HepG2 (cell line): Measurements from ENCODE around the gene TOMM40L. TPM values are rescaled to one million over a fixed set of nuclear protein-coding genes. Genes with fewer than 3 reads are reported as not detected.

Experiments used
- ATAC-seq: fragments of 200-7000 bp; cut with Tn5 transposase; 3 replicates; pipeline ENCODE4 v1.9.1; 2020; ENCODE audit warnings: mild to moderate bottlenecking, moderate library complexity
- BruUV-seq: library from RNA; stranded (reverse); fragments of 400-500 nt; replicated peaks from 2 replicates; lab custom pipeline; 2021; lab: Mats Ljungman, UMichigan
- CTCF ChIA-PET: fragments of 300-600 bp; formaldehyde crosslinking; extraction: SDS; loops from one replicate; lab custom pipeline; 2021; ENCODE audit warnings: low total read pairs, inconsistent platforms, low intra/inter-chr PET ratio; lab: Yijun Ruan, JAX
- POLR2A ChIA-PET: fragments of 350-600 bp; sonication (Branson Sonifier 250); formaldehyde crosslinking; loops from one replicate; lab custom pipeline; 2020; ENCODE audit warnings: antibody characterized with exemption, inconsistent platforms; lab: Yijun Ruan, JAX
- DNase-seq: peaks from one replicate; pipeline ENCODE4 v3.0.0-alpha.2; 2015; ENCODE audit warnings: low spot score
- FAIRE-seq: peaks from 3 replicates; lab custom pipeline; 2011; peaks lifted over from hg19 to GRCh38; lab: Jason Lieb, UNC
- H2AFZ ChIP-seq: one replicate; pipeline ENCODE4 v1.6.1; 2011; ENCODE audit warnings: low read length, inconsistent platforms
- H3K27ac ChIP-seq: fragments of 300-600 bp; 3 replicates; pipeline ENCODE4 v1.8.0; 2011; ENCODE audit warnings: mixed run types, mild to moderate bottlenecking, mixed read lengths, low read length, inconsistent platforms; ENCODE audit not compliant: insufficient read depth; ENCODE audit errors: extremely low read length
- H3K27me3 ChIP-seq, 2 experiments: fragments of 200-600 bp in 1 of 2; 2 replicates in 1 of 2; 3 replicates in 1 of 2; pipeline versions ENCODE4 v1.6.0 to v1.8.0; 2011; ENCODE audit warnings: low read length in 2 of 2, mild to moderate bottlenecking in 2 of 2, moderate library complexity in 2 of 2, inconsistent platforms in 1 of 2; ENCODE audit not compliant: insufficient read depth in 2 of 2, control insufficient read depth in 1 of 2
- H3K36me3 ChIP-seq, 2 experiments: fragments of 200-600 bp in 1 of 2; replicated peaks in 1 of 2; 2 replicates in 1 of 2; 3 replicates in 1 of 2; pipeline versions ENCODE4 v1.5.1 to v1.8.0; 2011; ENCODE audit warnings: low read length in 2 of 2, inconsistent platforms in 1 of 2; ENCODE audit not compliant: insufficient read depth in 2 of 2, control insufficient read depth in 1 of 2
- H3K4me1 ChIP-seq: 2 replicates; pipeline ENCODE4 v1.5.1; 2012; ENCODE audit warnings: low read length, inconsistent platforms; ENCODE audit not compliant: insufficient read depth
- H3K4me2 ChIP-seq: 2 replicates; pipeline ENCODE4 v1.6.0; 2011; ENCODE audit warnings: low read depth, low read length, inconsistent platforms
- H3K4me3 ChIP-seq, 3 experiments: fragments of 200-600 bp in 1 of 3; sonication (generic), shearing (Covaris generic) in 1 of 3; replicated peaks in 1 of 3; 2 replicates each; pipeline ENCODE4 v1.5.1; 2011 to 2016; ENCODE audit warnings: low read length in 3 of 3, inconsistent platforms in 2 of 3, low read depth in 2 of 3, mild to moderate bottlenecking in 2 of 3, control low read depth in 1 of 3, mixed read lengths in 1 of 3; ENCODE audit not compliant: insufficient read depth in 1 of 3
- H3K79me2 ChIP-seq: one replicate; pipeline ENCODE4 v1.6.1; 2011; ENCODE audit warnings: low read length, inconsistent platforms; ENCODE audit not compliant: insufficient read depth
- H3K9ac ChIP-seq: 2 replicates; pipeline ENCODE4 v1.6.0; 2011; ENCODE audit warnings: mild to moderate bottlenecking, low read depth, low read length, inconsistent platforms; ENCODE audit not compliant: insufficient read depth
- H3K9me3 ChIP-seq: 2 replicates; pipeline ENCODE4 v1.5.1; 2012; ENCODE audit warnings: mild to moderate bottlenecking, low read length
- H4K20me1 ChIP-seq: 2 replicates; pipeline ENCODE4 v1.6.0; 2011; ENCODE audit warnings: inconsistent platforms, mild to moderate bottlenecking, low read length, moderate library complexity; ENCODE audit not compliant: insufficient read depth
- ATM ChIP-seq: fragments of 450-650 bp; IDR thresholded peaks from 2 replicates; pipeline ENCODE4 v1.7.1; 2017; ENCODE audit warnings: mild to moderate bottlenecking, borderline replicate concordance
- HMG20A ChIP-seq: IDR thresholded peaks from 2 replicates; pipeline ENCODE4 v1.6.1; 2016; ENCODE audit warnings: borderline replicate concordance
- HOXA9 ChIP-seq: sonication (generic); formaldehyde crosslinking; IDR thresholded peaks from 2 replicates; pipeline ENCODE4 v1.8.1; 2022; ENCODE audit warnings: missing genetic modification reagents, mild to moderate bottlenecking, moderate library complexity, borderline replicate concordance
- KLF13 ChIP-seq: sonication (generic); formaldehyde crosslinking; IDR thresholded peaks from 2 replicates; pipeline ENCODE4 v1.4.0; 2020; ENCODE audit warnings: mild to moderate bottlenecking, missing genetic modification reagents
- ZBTB3 ChIP-seq: sonication (generic); formaldehyde crosslinking; IDR thresholded peaks from 2 replicates; pipeline ENCODE4 v1.4.0; 2020; ENCODE audit warnings: low read depth, mild to moderate bottlenecking, moderate library complexity, missing genetic modification reagents, borderline replicate concordance
- ZNF143 ChIP-seq: sonication (generic); formaldehyde crosslinking; IDR thresholded peaks from 2 replicates; pipeline ENCODE4 v1.4.0; 2020; ENCODE audit warnings: missing genetic modification reagents
- ZNF703 ChIP-seq: sonication (generic); formaldehyde crosslinking; IDR thresholded peaks from 2 replicates; pipeline ENCODE4 v1.5.1; 2020; ENCODE audit warnings: missing genetic modification reagents, mild to moderate bottlenecking, moderate library complexity, borderline replicate concordance
- WGBS: methylation state at CpG from one replicate; pipeline ENCODE4 v1.1.6; 2017; ENCODE audit warnings: low lambda C conversion rate; 5-methylcytosine and 5-hydroxymethylcytosine counted together
- in situ Hi-C: cut with HindIII; loops from 2 replicates; pipeline ENCODE4 v1.10.0; 2017; ENCODE audit warnings: low pct_unique_long_range_greater_than_20kb; ENCODE audit not compliant: extremely low pct_ligation_motif_present
- intact Hi-C: fragments of 100-400 bp; cut with micrococcal nuclease; formaldehyde crosslinking; loops from one replicate; pipeline ENCODE4 v1.10.0; 2022; ENCODE audit not compliant: unreplicated experiment
- polyA plus RNA-seq, 8 experiments: library from polyadenylated mRNA; depleted of rRNA in 3 of 8; stranded (reverse) in 7 of 8; unstranded in 1 of 8; fragments of >200 nt; fragmentation: Illumina TruSeq in 4 of 8; extraction: Trizol in 4 of 8; gene quantifications; 2 replicates each; pipeline versions ENCODE4 v1.2.1 to v1.2.3, GENCODE V29; 2011 to 2016; ENCODE audit warnings: low read depth in 4 of 8, missing spikeins in 1 of 8, mixed read lengths in 1 of 8; ENCODE audit not compliant: insufficient read depth in 1 of 8
- total RNA-seq, 5 experiments: library from RNA; depleted of rRNA; stranded (reverse); fragments of >200 nt; fragmentation: Illumina TruSeq; extraction: Trizol; gene quantifications; 2 replicates each; pipeline ENCODE4 v1.2.3, GENCODE V29; 2016; ENCODE audit warnings: low read depth in 1 of 5
- TF ChIP-seq, protein P1 (sequence below), 2 experiments: sonication (generic) in 1 of 2; formaldehyde crosslinking in 1 of 2; IDR thresholded peaks; 2 replicates each; pipeline versions ENCODE4 v1.6.1 to v1.9.0; 2014 to 2022; ENCODE audit warnings: antibody characterized with exemption in 1 of 2, borderline replicate concordance in 1 of 2, inconsistent platforms in 1 of 2, low read depth in 1 of 2, missing genetic modification reagents in 1 of 2
- TF ChIP-seq, protein P2 (sequence below): sonication (generic); formaldehyde crosslinking; IDR thresholded peaks from 2 replicates; pipeline ENCODE4 v1.5.0; 2020; ENCODE audit warnings: mild to moderate bottlenecking, missing genetic modification reagents, moderate library complexity
- TF ChIP-seq, protein P3 (sequence below): sonication (generic); formaldehyde crosslinking; IDR thresholded peaks from 2 replicates; pipeline ENCODE4 v1.4.0; 2020; ENCODE audit warnings: missing genetic modification reagents
- TF ChIP-seq, protein P4 (sequence below): sonication (generic); formaldehyde crosslinking; IDR thresholded peaks from 2 replicates; pipeline ENCODE4 v1.4.0; 2020; ENCODE audit warnings: mild to moderate bottlenecking, missing genetic modification reagents

The TOMM40L gene
- total and polyA plus RNA-seq, 2 of the 13 experiments (the other 11 are each of a cell fraction or from before 2014, with no cell fraction given) = 14.1 to 26.2 TPM

DNA sequence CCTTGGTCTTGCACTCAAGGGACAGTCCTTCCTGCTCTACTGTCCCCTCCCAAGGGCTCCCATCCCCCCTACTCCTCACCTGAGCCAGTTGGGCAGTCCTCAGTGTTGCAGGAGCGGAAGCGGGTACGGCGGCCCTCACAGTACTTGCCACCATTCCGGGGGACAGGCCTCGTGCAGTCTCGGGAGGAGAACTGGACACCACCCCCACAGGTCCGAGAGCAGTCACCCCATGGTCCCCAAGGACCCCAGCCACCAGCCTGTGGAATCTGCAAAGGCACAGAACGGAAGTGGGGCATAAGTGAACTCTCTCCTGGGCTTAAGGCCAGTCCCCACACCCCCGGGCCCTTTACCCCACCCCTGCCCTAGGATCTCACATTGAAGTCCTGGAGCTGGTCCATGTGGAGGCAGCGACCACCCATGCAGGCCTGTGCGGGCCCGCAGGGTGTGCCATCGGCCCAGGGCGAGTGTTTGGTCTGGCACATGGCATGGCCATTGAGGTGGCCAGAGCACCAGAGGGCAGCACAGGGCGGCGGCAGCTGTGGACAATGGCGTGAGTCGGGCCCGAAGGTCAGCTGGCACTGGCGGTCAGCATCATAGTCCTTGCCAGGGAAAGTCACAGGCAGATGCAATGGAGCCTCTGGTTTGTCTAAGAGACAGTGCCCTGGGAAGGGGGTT lies 32.2 kb upstream of the TOMM40L start:
- WGBS = 77% methylated on average over 11 of the region's 21 CpGs
- no peaks in the 10 kb centered on the region for H3K27me3 ChIP-seq
- ChIA-PET POLR2A (interaction anchor here (1.1 kb wide), 1 partner anchor 9 kb away, joined by 5 read pairs; the partner anchor contains the start of gene NDUFS2), CTCF (interaction anchor here (1.0 to 1.7 kb wide), 3 partner anchors 98 to 189 kb away, joined by 3 to 7 read pairs (median 6); no protein-coding TSS in a partner anchor)
- H2AFZ ChIP-seq = no peak overlapping the region
- H3K9me3 ChIP-seq = no peaks in the 10 kb centered on the region
- DNase-seq (no peak), FAIRE-seq (no peak), ATAC-seq (peak; percentile 32)
- no peak overlapping the region; the same call in 1 of the 2 replicates for H3K4me2 ChIP-seq
- peaks cover 39% of the 10 kb centered on the region for H3K4me1 ChIP-seq
- no peaks in the 10 kb centered on the region for H4K20me1 ChIP-seq
- H3K4me3 ChIP-seq = no peak overlapping the region
- H3K36me3 ChIP-seq = no peaks in the 10 kb centered on the region; a peak in 1 of 5 replicates
- in situ Hi-C loops (no loop called here), intact Hi-C loops (loop anchor here (2.0 kb wide), 1 partner anchor 181 kb away; no protein-coding TSS in a partner anchor)
- H3K9ac ChIP-seq = no peak overlapping the region
- no peaks in the 10 kb centered on the region for H3K79me2 ChIP-seq
- H3K27ac ChIP-seq = no peak overlapping the region
- BruUV-seq = no TSS peak
- TF ChIP-seq ZNF143 (CRISPR knock-in tag) (no peak), HOXA9 (no peak), HMG20A (no peak), ZNF703 (CRISPR knock-in tag) (no peak), KLF13 (CRISPR knock-in tag) (no peak), ZBTB3 (no peak), ATM (no peak)
- TF ChIP-seq, protein P1, sequence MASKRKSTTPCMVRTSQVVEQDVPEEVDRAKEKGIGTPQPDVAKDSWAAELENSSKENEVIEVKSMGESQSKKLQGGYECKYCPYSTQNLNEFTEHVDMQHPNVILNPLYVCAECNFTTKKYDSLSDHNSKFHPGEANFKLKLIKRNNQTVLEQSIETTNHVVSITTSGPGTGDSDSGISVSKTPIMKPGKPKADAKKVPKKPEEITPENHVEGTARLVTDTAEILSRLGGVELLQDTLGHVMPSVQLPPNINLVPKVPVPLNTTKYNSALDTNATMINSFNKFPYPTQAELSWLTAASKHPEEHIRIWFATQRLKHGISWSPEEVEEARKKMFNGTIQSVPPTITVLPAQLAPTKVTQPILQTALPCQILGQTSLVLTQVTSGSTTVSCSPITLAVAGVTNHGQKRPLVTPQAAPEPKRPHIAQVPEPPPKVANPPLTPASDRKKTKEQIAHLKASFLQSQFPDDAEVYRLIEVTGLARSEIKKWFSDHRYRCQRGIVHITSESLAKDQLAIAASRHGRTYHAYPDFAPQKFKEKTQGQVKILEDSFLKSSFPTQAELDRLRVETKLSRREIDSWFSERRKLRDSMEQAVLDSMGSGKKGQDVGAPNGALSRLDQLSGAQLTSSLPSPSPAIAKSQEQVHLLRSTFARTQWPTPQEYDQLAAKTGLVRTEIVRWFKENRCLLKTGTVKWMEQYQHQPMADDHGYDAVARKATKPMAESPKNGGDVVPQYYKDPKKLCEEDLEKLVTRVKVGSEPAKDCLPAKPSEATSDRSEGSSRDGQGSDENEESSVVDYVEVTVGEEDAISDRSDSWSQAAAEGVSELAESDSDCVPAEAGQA (IDR thresholded peaks at IDR 0.05; ENCODE audit: low read depth) = no peak
- TF ChIP-seq, protein P1 (CRISPR knock-in tag; IDR thresholded peaks at IDR 0.05; ENCODE audit: borderline replicate concordance) = no peak
- TF ChIP-seq, protein P2, sequence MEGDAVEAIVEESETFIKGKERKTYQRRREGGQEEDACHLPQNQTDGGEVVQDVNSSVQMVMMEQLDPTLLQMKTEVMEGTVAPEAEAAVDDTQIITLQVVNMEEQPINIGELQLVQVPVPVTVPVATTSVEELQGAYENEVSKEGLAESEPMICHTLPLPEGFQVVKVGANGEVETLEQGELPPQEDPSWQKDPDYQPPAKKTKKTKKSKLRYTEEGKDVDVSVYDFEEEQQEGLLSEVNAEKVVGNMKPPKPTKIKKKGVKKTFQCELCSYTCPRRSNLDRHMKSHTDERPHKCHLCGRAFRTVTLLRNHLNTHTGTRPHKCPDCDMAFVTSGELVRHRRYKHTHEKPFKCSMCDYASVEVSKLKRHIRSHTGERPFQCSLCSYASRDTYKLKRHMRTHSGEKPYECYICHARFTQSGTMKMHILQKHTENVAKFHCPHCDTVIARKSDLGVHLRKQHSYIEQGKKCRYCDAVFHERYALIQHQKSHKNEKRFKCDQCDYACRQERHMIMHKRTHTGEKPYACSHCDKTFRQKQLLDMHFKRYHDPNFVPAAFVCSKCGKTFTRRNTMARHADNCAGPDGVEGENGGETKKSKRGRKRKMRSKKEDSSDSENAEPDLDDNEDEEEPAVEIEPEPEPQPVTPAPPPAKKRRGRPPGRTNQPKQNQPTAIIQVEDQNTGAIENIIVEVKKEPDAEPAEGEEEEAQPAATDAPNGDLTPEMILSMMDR = peak; percentile 64
- TF ChIP-seq, protein P3, sequence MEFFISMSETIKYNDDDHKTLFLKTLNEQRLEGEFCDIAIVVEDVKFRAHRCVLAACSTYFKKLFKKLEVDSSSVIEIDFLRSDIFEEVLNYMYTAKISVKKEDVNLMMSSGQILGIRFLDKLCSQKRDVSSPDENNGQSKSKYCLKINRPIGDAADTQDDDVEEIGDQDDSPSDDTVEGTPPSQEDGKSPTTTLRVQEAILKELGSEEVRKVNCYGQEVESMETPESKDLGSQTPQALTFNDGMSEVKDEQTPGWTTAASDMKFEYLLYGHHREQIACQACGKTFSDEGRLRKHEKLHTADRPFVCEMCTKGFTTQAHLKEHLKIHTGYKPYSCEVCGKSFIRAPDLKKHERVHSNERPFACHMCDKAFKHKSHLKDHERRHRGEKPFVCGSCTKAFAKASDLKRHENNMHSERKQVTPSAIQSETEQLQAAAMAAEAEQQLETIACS = no peak
- TF ChIP-seq, protein P4, sequence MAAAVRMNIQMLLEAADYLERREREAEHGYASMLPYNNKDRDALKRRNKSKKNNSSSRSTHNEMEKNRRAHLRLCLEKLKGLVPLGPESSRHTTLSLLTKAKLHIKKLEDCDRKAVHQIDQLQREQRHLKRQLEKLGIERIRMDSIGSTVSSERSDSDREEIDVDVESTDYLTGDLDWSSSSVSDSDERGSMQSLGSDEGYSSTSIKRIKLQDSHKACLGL (CRISPR knock-in tag) = 0 out of 2 replicates have a peak, but pooled peaks have one; percentile 31
